GM18508 (cell line): ENCODE measurements around the gene MSRB3.

Source experiments
- ATAC-seq: cut with Tn5 transposase; IDR thresholded peaks from one replicate; pipeline ENCODE4 v1.9.1; 2021; ENCODE audit warnings: moderate number of reproducible peaks; ENCODE audit not compliant: insufficient read depth, unreplicated experiment

MSRB3 gene

GRCh38 chr12:65488197-65488596, 209.7 kb downstream of the MSRB3 start:
- ATAC-seq: no peak

DNA sequence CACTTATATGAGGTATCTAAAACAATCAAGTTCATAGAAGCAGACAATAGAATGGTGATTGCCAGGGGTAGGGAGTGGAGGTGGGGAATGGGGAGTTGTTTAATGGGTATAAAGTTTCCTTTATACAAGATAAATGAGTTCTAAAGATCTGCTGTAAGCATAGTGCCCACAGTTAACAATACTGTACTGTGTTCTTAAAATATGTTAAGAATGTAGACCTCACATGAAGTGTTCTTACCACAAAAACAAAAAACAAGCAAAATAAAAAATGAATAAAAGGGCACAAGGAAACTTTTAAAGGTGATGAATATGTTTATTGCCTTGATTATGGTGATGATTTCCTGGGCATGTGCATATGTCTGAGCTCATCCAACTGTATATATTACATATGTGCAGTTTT, 211.8 kb downstream of the MSRB3 start:
- no peak for ATAC-seq

DNA sequence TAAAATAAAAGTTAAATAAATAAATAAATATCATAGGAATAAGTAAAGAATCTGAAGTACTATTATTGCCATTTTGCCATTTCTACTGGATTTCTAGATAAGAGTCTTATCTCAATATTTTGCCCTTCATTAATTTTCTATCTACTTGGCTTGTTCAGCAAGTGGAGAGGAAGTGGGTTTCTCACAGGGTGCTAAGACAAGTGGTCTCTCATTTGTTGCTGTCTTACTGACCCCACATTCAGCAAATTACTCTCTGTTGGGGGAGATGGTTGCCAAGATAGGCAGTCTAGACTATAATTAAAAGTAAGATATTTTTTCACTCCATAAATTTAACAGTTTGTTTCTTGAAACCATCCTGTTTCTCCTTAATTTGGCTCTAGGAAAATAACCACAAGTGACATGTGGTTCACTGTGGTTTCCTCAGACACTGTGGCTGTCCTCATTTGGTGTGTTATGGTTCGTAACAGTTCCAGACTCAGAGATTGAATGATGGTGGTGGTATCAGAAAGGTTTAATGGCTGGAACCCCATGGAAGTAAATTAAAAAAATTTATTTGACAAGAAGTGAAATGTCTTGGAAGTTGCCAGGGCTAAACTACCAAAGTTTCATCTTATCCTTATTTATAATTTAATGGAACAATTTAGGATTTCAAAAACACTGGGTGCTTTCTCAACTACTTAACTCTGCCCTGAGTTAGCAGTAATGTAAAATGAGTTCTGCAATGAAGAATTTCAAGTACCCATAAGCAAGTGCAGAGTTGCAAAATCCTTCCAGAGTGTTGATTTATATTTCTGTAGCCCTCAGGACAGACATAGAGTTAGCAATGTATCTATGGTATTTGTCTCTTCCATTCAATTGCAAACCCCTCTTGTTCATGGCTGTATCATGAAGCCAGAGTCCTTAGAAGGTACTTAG, 214.8 kb downstream of the MSRB3 start:
- ATAC-seq: no peak

DNA sequence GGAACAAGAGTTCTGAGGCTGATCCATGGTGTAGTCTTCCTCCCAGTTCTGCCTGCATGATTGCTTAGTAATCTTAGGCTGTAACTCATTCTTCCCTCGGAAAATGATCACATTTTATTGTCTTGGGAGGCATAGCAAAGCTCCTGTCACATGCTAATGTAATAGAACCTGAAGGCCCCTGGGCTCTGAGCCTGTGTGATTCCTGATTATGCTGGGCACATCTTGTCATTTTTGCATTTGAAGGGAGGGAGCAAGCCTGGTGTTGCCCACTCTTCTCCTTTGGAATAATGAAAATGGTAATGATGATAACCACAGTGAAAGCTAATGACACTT, 215.4 kb downstream of the MSRB3 start:
- ATAC-seq: no peak

- ATAC-seq: no peak
Measured at GRCh38 chr12:65494537-65494936, 216.1 kb downstream of the MSRB3 start.

DNA sequence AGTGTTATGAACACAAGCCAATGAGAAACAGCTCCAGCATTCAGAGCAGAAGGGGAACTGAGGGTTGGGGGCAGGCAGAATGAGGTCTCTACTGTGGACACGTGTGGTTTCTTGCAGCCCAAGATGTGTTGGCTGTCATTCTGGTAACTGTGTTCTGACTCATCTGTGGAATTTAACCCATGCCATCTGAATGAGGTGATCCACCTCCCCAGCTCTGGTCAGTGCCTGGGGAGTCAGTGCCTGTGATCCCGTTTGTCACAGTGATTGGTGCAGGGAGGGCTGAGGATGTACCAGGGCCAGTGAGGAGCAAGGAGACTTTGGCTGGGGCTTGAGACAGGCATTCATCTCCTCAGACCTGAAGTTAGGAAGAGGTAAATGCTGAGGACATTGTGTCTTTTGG, 216.8 kb downstream of the MSRB3 start:
- no peak for ATAC-seq

DNA sequence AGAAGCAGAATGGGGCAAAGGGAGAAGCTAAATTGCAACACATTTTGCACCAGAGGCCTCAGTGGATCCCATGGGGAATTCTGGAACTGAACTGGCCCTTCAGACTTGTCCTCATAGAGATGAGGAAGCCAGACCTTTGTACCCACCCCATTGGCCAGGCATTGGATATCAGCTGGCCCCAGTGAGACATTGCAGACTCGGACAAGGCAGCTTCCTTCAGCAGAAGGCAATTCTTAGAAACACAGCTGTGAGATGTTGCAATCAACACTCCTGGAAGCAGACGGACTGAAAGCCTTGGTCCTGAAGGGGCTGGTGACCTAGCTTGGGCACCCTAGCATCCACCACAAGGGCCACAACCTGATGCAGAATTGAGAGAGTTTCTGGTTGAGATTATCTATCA, 218.1 kb downstream of the MSRB3 start:
- no peak for ATAC-seq

DNA sequence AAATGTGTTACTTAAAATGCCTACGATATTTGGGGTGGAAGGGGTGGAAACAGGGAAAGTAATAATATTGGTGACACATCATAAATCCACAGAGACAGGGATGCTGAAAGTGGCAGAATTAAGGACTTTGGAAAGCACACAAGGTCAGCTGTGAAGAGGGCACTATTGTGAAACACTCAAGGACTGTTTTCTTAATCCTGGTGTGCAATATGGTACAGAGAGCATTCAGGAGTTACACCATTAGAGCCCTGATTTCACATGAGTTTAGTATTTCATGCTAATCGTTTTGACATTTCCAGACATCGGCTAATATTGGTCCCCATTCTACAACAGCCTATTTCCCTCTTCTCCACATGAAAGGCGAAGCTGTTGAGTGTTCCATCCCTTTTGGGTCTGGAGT, 219.2 kb downstream of the MSRB3 start:
- ATAC-seq: no peak

- ATAC-seq: no peak
Measured at GRCh38 chr12:65499167-65499566, 220.7 kb downstream of the MSRB3 start.

GRCh38 chr12:65500091-65500900, 221.8 kb downstream of the MSRB3 start:
- no peak for ATAC-seq

DNA sequence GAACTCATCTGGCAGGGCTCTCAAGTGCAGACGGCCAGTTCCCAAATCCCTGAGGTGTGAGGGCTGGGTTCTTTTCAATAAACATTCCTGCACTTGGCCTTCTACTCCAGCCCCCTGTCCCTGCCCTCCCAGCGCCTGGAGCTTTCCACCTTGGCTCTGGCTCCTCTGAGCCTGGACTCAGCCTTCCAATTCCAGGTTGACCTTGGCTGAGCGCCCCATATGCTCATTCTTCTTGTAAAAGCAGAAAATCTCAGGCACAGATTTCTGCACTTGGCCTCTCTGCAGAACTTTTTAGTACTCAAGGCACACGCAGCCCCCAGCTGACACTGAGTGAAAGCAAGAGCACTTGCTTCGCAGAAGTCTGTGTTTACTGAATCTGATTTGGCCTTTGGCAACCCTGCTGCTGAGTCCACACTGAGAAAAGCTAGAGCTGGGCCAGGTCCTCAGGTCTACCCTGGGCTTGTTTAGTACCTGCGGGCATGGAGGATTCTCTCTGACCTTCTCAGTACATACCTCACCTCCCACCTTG, 222.7 kb downstream of the MSRB3 start:
- ATAC-seq: no peak

- no peak for ATAC-seq
Measured at GRCh38 chr12:65501935-65502334, 223.5 kb downstream of the MSRB3 start.

DNA sequence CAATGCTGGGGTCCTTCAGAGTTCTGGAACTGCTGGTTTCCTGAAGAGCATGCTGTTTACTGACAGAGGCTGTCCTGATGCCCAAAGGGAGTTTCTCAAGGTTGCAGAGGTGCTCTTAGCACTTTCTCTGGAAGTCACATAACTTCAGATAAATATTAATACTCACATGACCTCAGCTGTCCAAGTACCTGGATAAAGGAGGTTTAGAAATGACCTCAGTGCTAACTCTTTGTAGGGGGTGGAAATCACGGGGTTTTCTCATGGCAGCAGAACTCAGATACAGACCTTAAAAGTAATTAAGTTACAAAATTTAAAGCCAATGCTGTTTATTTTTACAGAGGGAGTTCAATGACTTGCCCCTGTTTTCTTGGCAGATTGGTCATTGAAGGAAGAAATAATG, 225.9 kb downstream of the MSRB3 start:
- ATAC-seq: no peak

- no peak for ATAC-seq
Measured at GRCh38 chr12:65505386-65506121, 227.1 kb downstream of the MSRB3 start.

DNA sequence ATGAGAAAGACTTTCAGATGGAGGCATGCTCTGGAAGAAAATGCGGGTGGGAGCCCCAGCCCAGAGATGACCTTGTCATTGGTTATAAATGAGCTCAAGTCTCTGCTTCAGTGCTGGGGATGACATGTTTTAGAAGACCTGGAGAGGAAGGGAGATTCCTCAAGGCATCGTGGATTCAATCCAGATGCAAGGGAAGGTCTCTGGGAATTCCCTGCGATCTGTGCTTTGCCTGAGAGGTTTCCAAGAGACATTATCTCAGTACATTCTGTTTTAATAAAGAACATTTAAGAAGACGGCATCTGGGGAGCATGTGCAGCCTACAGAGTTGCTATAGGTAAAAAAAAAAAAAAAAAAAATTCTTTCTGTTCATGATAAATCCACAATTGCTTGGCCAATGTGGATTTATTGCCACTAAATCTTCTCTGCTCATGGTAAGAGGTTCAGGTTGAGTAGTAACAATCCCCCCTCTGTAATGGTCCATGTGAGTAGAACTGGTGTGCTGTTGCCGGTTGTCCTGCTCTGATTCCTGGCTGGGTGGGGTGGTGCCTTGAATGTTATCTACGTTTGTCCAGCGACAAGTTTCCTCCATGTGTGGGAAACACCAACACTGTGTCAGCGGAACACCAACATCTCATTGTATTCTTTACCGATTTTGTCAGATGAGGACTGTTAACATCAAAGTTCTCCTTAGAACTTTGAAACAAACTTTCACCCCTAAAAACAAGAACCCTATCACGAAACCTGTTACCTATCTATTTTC, 230.0 kb downstream of the MSRB3 start:
- no peak for ATAC-seq

DNA sequence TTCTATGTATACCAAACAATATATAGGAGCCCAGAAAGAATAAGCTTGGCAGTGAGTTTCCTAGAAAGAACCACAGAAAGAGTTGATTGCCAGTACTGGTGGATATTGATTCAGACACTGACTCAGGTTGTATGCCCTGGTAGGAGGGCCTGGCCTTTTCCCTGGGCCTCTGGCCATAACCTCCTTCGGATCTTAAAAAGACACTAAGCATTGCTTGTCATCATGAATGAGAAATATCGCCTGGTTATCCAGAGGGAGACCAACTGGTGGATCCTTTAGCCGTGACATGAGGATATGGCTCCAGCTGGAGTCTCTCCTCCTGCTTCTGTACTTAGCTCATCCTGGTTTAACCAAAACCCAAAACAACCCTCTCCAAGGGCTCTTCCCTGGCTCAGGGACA, 231.5 kb downstream of the MSRB3 start:
- ATAC-seq: no peak

DNA sequence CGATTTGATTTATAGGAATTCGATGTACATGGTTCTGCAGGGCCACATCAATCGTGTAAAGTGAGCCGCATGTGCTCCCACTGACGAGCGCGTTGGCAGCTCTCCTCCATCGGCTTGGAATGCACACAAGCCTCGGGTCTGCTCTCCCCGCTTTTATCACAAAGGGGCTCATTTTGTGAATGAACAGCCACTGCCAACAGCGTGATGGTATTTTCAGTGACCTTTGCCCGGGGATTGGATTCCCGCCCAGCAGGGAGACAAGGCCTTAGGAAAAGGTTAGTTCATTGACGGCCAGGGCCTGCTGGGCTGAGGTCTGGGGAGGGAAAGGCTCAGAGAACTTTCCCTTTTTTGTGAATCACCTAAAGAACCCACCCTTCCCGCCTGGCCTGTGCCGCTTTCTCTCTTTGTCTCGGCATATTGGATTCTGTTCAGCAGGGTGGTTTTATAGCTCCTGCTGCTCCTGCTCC, 232.1 kb downstream of the MSRB3 start:
- no peak for ATAC-seq

DNA sequence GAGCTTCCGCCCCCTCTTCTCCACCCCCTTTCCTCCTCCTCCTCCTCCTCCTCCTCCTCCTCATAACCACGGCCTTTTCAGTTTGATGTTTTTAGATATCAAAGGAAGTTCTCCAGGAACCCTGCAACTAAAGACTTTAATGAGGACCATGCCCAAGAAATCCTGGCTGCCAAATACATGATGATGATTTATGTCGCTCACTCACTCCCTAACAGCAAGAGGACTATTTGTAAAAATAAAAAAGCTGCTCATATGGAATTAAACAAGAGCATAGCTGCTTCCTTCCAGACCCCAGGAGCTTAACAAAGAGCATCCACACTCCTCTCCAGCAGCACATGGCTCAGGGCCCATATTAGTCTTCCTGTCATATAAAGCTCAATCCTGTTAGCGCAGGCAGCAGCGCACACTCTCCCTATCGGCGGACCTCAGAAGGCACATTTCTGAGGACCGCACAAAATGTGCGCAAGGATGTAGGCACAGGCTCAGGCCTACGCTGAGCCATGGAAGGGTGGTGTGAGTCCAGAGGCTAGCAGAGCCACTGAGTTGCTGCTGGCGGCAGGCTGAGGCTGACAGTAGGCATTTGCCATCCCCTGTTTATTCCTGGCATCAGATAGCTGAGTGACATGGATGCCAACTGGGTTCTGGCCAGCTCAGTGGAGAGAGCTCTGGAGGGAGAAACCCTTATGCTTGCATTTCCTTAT, 232.8 kb downstream of the MSRB3 start:
- no peak for ATAC-seq

GRCh38 chr12:65511912-65512311, 233.4 kb downstream of the MSRB3 start:
- ATAC-seq: no peak
